DMS53 treated with DMSO at 0.1 percent for 48 hours (cell line): Measurements from ENCODE around the gene DGCR8.

ENCODE experiments used
- DNase-seq: peaks from one replicate; lab custom pipeline; 2025; ENCODE audit not compliant: unreplicated experiment; lab: John Stamatoyannopoulos, UW

The DGCR8 gene

DNA sequence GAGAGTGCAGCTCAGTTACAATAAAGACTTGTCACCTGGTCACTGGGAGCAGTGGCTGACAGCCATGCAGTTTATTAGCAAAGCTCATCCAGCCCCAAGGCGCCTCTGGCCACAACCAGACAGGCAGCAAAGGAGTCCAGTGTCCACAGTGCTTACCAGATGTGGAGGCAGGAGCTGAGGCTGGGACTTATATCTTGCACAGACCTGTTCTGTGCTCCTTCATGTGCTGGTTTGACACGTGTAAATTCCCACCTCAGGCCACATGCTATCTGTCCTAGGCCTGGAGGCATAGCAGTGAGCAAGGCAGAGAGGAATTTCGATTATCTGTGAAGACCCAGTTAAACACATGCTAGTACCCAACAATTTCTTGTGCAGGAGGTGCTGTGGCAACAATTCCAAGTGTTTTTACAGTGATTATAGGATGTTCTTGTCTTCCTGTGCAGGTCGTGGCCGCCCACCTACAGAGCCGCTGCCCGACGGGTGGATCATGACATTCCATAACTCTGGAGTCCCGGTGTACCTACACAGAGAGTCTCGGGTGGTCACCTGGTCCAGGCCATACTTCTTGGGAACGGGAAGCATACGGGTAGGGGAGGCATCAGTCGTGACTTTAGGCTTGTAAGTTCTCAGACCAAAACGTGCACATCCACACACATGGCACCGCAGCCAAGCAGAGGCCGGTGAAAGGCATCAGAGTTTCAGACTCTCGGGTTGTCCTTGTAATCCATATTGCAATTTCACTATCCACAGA, 9.4 kb downstream of the DGCR8 start:
- no peak for DNase-seq

DNA sequence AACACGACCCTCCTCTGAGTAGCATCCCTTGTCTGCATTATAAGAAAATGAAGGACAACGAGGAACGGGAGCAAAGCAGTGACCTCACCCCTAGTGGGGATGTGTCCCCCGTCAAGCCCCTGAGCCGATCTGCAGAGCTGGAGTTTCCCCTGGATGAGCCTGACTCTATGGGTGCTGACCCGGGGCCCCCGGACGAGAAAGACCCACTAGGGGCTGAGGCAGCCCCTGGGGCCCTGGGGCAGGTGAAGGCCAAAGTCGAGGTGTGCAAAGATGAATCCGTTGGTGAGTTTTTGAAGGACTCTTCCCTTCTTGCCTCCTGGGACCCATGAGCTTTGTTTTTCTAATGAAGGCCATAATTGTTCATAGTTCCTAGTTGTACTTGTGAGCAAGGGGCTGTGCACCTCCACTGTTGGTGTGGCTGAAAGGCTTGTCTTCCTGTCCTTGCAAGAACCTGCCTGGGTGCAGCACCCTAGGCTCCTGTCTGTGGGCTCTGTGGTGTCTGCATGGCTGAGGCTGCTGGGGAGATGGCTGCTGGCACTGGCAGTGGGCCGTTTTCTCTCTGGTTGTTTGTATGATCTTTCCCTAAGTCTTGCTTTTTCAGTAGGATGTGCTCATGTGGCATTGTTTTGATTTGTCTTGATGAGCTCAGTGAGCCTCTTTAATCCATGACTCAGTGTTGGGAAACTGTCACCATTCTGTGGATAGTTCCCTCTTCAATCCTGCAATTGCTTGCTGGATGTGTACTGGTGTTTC, 10.1 kb downstream of the DGCR8 start:
- DNase-seq: no peak

DNA sequence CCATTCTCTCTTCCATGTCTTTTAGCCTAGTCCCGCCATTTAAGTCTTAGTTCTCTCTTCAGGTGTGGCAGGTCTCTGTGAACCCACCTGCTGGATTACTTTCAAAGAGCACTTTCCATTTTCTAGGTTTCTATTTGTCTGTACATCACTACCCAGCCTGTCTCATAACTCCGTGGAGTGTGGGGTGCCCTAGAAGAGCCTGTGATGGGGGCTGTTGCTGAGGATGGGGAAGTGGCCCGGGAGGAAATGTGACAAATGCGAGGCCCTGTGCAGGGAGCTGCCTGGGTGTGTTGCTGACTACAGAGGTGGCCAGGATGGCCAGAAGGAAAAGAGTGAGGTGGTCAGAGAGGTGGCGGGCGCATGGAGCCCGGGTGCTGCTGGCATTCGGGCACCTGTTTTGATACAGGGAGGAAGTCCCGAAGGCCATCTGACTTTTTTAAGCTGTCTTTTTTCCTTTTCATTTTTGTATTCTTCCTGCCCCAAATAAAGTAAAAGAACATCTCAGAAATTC, 10.7 kb downstream of the DGCR8 start:
- no peak for DNase-seq

DNA sequence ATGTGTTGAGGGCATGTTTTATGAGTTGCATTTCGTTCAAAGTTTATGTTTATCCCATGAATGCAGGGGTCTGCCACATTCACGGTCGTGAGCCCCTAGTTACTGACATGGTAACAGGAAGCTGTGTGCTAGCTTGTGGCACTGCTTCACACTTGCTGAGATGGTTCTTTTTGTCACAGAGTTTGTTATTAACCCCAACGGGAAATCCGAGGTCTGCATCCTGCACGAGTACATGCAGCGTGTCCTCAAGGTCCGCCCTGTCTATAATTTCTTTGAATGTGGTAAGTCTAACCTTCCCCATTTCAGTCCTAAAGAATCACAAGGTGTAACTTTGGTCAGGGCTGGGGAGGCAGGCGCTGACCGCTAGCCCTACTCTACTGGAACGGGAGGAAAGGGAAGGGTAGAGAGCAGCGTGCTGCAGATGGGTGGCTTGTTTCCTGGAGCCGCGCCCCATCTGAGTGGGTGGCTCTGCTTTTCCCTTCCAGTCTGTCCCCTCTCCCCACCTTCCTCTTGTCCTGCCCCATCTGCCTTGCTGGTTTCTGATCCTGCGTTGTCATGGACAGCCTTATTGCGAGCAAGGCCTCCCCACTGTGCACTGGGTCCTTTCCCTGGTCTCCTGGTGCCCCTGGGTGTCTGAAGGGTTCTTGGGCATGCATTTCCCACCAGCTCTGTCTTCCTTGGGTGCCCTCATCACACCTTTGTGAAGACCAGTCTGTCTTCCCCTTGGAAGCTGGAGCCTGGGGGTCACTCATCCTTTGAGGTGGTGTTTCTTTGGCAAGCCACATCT, 11.8 kb downstream of the DGCR8 start:
- DNase-seq: no peak

DNA sequence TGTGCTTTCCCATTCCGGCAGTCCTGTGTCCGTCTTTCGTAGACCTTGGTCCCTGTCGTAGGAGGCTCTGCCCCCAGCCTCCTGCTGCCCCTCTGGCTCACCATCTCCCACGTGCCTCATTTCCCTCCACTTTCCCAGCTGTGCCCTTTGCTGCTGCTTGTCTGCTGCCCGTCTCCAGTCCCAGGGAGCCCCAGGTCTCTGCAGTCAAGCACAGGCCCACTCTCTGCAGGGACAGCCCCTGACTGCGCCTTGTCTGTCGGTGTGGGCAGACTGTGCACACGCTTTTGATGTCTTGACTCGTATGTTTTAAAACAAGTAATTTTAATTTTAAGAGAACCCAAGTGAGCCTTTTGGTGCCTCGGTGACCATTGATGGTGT, 12.4 kb downstream of the DGCR8 start:
- no peak for DNase-seq

DNA sequence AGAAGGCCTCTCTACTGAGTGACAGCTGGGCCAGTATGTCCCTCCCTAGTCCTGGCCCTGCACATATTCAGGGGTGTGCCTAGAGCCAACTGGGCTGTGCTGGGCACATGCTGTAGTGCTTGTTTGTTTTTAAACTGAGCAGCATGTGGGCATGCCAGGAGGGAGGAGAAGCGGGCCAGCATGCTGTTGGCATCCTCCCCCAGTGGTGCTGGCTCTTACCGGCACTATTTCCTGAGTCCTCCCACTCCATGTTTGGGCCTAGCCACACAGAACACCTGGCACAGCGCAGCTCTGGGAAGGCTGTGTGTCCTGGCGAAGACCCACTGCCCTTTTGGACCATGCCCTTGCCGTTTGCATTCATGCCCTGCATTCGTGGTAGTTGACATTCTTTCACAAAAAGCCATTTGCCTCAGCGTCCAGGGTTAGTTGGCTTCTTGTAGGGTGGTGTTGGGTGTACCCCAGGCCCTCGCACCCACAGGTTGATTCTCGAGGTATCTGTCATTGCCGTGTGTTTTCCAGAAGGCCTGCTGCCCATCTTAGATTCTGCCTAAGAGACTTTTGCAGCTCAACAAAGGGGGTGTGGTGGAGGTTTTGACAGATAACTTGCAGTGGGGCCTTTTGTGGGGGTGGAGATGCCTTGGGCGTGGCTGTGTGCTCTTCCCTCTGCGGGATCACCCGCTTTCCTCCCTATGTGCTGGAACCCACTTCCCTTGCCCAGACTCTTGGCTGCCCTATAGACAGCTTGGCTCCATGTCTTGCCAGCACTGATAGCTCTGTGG, 13.6 kb downstream of the DGCR8 start:
- DNase-seq: no peak

DNA sequence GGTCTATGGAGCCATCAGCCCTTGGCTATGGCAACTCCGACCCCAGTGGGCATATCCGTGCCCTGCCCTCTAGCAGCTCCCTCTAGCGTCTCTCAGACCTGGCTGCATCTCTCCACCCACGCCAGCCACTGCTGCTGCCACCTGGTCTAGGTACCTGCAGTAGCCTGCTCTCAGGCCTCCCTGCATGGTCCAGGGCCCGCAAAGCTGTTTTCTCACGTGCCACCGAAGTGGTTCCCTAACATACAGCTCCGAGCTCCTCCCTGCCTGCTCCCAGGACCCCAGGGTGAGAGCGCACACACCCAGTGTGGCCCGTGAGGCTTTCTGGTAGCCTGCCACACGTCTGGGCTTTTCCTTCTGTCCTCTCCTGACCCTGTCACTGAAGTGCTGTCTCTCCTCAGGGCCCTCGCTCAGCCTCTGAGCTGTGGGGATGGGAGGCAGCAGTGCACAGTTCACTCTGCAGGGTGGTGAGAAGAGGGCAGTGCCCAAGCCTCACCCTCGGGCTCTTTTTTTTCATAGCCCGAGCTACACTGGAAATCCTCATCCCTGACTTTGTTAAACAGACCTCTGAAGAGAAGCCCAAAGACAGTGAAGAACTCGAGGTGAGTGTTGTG, 14.3 kb downstream of the DGCR8 start:
- DNase-seq: no peak

DNA sequence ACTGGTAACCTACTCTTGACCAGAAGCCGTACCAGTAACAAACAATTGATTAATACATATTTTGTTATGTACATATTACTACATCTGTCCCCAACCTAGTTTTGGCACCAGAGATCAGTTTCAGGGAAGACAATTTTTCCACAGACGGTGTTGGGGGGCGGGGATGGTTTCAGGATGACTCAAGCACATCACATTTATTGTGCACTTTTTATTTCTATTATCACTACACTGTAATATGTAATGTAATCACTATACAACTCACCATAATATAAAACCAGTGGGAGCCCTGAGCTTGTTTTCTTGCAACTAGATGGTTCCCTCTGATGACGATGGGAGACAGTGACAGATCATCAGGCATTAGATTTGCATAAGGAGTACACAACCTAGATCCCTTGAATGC, 15.5 kb downstream of the DGCR8 start:
- no peak for DNase-seq

DNA sequence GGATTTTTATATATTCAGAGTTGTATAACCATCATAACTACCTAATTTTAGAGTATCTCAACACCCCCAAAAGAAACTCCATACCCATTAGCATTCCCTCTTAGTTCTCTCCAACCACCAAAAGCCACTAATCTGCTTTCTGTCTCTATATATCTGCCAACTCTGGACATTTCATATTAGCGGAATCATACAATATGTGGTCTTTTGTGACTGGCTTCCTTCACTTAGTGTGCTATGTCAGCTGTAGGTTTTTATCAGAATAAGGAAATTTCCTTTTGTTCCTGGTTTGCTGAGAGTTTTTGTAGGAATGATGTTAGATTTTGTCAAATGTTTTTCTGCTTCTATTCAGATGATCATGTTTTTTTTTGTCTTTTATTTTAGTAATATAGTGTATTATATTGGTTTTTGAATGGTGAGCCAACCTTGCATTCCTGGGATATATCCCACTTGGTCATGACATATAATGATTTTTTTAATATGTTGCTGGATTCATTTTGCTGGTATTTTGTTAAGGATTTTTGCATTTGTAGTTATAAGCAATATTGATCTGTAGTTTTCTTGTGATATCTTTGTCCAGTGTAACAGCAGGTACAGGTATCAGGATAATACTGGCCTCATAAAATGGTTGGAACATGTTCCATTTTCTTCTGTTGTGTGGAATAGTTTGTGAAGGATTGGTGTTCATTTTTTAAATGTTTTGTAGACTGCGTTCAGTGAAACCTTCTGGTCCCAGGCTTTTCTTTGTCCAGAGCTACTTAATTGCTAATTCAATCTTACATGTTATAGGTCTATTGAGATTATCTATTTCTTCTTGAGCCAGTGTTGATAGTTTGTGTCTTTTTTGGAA, 16.8 kb downstream of the DGCR8 start:
- no peak for DNase-seq

DNA sequence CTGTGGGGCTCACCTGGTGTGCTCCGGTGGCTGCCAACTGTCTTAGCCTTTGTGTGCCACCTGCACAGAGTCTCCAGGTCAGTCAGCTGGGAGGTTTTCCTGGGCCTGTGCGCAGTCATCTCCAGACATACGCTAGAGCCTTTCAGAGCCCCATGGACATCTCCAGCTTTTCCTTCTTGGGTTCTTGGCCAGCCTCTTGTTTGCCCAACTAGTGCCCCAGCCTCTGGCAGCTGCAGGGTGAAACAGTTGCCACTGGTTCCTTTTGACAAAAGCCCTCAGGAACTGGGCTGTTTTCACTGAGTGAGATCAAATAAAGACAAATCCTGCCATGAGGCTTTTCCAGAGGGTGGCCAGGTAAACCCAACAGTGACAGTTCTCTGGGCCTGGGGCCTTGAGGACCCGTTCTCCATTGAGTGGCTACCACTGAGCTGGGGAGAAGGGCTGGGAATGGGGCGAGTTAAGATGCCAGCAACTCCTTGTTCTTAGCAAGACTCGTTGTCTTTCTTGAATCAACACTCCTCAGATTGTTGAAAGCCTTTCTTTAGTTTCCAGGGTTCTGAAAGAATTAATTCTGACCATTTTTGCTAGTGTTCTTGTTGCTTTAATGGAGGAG, 19.2 kb downstream of the DGCR8 start:
- no peak for DNase-seq

DNA sequence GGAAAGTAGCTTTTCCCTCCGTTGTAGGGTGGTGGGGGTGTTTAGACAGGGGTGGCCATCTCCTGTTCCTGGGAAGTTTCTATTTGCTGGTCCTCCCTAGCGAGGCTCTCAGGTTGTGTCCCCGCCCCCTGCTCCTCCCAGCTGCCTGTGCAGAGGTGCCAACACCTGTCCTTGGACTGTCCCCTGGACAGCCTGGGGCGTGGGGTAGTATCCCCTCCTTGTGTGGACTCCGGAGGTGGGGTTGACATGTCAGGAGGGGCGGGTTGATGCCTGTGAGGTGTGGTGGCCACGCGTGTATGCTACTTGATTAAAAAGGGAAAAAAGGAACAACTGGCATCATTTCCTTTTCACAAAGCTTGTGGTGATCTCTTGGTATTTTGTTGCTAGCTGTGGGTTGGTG, 21.6 kb downstream of the DGCR8 start:
- no peak for DNase-seq

DNA sequence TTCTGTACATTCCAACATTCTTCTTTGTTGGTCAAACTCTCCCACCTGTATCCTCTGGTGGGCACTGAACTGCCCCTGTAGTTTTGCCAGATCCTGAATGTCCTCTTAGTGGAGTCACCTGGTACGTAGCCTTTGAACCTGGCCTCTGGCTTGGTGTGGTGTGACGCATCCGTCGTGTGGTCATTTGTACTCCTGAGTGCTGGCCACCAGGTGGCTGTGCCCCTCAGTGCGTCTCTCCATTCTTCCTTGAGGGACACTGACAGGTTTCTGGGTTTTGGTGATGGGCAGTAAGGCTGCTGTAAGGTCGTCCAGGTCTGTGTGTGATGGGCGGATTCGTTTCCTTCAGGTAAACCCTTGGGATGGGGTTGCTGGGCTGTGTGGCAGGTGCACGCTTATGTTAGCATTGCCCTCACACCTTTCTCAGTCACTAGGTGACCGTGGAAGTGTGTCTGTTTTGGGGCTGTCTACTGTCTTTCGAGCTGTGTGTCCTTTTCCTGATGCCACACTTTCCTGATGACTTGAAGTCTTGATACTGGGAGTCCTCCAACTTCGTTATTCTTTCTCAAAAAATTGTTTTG, 22.3 kb downstream of the DGCR8 start:
- no peak for DNase-seq

DNA sequence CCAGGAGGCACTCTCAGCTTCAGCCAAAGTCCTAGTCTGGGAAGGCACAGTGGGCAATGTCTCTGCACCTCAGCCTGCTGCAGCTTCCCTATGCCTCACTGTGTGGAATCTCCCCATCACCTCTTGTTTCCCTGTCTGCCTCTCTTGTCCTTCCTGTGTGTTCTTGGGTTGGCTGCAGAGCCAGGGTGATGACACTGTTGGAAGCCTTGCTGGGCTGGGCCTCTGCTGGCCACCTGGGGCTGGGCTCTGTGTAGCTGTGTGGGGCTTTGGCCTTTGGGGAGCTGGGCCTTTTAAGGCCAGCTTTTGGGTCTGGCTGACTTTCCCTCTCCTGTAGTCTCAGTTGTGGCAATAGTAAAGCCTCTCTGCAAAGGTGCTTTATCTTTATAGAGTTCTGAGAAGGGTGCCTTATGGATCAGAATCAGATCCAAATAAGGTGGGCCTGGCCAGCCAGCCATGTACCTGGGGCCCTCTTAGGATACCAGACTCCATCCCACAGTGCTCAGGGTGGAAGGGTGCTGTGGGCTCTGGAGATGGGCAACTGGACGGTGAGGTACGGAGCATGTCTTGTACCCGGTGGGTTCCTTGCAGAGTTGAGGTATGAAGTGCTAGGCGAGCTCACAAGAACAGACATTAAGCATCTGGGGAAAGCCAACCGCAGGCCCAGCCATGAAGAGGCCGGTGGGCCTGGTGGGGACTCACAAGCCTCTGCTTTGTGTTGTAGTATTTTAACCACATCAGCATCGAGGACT, 25.6 kb downstream of the DGCR8 start:
- no peak for DNase-seq

DNA sequence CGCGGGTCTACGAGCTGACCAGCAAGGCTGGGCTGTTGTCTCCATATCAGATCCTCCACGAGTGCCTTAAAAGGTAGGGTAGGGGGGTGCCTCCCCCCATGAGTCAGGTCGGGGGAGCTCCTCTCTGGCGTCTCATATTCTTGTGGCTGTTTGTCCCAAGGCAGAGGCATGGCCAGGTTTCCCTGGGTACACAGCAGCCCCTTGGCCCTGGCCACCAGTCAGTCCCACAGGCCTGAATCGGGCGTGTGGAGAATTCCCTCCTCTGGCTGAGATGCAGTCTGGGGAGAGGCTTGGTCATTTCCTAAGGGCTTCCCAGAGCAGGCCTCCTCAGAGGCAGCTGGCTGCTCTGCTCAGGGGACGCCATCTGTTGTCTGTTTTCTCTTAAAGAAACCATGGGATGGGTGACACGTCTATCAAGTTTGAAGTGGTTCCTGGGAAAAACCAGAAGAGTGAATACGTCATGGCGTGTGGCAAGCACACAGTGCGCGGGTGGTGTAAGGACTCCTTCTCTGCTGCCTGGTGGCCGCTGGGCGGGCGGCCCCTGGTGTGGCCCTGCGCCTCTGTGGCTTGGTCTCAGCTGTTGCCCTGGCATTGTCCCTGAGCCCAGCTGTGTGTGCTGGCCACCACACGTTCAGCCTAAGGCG, 26.3 kb downstream of the DGCR8 start:
- DNase-seq: no peak

DNA sequence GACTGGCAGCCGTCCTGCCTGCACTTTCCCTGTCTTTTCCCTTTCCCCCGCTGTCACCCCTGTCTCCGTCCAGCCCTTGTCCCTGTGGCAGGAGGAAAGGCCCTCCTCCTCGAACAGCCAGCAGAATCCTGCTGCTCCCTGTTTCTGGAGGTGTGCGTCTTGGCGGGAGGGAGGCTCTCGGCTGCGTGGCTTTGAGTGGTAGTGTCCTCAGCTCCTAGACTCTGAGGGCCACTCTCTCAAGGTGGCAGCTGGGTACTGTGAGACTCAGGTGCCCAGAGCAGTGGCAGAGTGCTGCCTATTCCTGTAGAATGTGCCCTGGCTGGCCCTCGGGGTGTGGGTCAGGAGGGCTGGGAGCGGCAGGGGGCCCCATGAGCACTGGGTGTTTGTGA, 26.8 kb downstream of the DGCR8 start:
- no peak for DNase-seq

DNA sequence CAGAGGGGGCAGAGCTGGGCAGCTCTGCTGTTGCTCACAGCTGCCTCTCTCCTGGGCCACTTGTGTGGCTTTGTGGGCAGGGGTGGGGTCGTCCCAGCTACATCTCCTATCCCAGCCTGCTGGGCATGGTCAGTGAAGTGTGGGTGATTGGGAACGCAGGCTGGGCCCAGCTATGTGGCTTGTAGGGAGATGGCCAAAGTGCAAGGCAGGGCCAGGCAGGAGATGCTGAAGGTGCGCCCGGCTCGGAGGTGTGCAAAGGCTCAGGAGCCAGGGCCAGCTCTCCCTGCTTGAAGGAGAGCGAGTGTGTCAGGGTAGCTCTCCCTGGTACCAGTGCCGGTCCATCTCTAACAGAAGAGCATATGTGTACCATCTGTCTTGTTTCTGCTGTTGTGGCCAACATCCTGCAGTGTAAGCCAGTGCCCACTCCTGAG, 27.4 kb downstream of the DGCR8 start:
- no peak for DNase-seq

DNA sequence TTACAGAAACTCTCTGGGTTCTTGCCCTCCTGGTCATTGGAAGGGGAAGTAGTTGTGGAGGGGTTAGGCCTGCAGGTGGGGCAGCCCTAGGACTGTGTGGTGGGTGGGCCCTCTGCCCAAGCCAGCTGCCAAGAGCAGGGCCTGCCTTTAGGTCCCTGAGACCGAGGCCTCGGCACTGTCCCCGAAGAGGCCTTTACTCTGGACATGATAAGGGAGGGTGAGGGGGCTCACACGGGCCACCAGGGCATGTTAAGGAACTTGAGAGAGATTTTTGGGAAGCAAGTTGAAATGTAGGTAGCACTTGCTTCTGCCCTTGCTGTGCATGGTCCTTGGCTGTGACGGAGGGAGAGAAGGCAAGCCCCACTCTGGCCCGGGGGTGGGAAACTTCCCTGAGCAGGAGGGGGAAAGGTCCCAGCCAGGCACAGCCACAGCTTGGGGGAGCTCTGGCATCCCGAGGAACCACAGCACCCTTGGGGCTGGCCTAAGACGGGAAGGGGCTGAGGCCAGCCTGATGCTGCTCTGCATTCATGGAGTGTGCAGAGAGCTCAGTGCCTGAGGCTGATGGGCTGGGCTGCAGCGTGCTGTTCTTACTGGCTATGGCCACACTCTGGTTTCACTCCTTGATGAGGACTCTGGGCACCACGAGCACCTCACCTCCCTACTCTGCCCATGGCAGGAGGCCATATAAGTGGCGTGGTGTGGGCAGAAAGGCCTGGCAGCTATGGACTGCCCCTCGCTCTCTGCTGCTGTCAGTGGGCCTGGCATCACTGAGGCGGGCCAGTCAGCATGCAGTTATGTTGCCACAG, 28.1 kb downstream of the DGCR8 start:
- DNase-seq: no peak
